GM12864 (cell line): ENCODE data around the gene GRPEL2.

Experiments used
- DNase-seq: peaks from one replicate; pipeline ENCODE4 v3.0.0-alpha.2; 2011; ENCODE audit warnings: low read depth
- H3K4me3 ChIP-seq: 2 replicates; pipeline ENCODE4 v1.5.1; 2011; ENCODE audit warnings: mild to moderate bottlenecking, low read depth, low read length, control low read depth
- CTCF ChIP-seq: IDR thresholded peaks from 2 replicates; pipeline ENCODE4 v1.5.1; 2011; ENCODE audit warnings: low read depth, mild to moderate bottlenecking, moderate library complexity, low read length, control low read depth, inconsistent platforms; ENCODE audit errors: missing control alignments

Gene GRPEL2

DNA sequence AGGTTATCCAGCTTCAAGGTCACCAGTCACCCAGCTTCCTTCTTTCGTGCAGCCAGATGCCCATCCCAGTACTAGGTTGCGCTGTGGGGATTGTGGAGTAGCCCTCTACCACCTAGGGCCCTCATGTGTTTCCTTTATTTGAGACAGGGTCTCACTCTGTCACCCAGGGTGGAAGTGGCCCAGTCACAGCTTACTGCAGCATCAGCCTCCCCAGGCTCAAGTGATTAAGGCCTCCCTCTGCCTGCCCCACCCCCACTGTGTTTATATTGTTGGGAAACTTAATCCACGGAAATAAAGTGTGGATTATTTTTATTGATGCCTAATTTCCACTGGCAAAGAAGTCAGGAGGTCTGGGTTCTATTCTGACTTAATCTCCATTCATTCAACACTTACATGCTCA, 29.5 kb downstream of the GRPEL2 start:
- TF ChIP-seq CTCF: no peak
- no peak overlapping the region for H3K4me3 ChIP-seq
- DNase-seq: no peak

DNA sequence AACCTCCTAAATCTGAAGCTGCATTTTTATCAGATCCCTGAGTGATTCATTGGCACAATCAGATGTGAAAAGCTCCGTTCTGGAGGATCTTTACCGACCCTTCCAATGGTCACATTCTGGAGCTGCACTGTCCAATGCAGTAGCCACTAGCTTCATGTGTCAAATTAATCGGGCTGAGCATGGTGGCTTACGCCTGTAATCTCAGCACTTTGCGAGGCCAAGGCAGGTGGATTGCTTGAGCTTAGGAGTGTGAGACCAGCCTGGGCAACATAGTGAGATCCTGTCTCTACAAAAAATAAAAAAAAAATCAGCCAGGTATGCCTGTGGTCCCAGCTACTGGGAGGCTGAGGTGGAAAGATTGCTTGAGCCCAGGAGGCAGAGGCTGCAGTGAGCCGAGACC, 30.1 kb downstream of the GRPEL2 start:
- H3K4me3 ChIP-seq: no peak overlapping the region
- TF ChIP-seq CTCF: no peak
- DNase-seq: no peak

- no peak overlapping the region for H3K4me3 ChIP-seq
- no peak for TF ChIP-seq CTCF
- no peak for DNase-seq
These were observed 30.8 kb downstream of the GRPEL2 start for GRCh38 chr5:149376104-149376503.

DNA sequence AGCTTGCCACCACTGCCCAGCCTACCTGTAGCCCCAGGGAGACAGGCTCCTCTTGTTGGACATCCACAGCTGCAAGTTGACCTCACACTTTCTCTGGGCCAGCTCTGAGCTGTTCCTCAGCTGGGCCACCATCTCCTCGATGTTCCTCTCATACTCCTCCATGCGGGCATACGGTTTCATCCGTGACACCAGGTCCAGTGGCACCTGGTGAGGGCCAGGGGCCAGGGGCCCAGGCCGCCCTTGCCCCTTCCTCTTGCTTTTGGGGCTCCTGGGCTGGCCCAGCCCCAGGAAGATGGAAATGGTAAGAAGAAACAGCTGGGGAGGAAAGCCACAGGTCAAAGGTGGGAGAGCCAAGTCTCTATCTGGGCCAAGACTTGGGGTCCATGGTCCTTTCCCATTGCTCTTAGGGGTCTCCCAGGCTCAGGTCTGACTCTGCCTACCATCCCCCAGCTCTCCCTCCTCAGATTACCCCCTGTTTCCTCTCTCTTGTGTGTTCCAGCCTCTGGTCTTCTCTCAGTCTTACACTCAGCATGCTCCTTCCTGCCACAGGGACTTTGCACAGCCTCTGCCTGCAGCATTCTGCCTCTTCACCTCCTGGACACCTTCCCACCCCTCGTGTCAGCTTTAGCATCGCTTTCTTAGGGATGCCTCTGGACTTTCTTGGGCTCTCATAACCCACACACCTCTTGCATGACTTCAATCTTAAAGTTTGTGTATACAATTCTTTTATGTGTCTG, 31.6 kb downstream of the GRPEL2 start:
- DNase-seq: no peak
- TF ChIP-seq CTCF: no peak
- no peak overlapping the region for H3K4me3 ChIP-seq

DNA sequence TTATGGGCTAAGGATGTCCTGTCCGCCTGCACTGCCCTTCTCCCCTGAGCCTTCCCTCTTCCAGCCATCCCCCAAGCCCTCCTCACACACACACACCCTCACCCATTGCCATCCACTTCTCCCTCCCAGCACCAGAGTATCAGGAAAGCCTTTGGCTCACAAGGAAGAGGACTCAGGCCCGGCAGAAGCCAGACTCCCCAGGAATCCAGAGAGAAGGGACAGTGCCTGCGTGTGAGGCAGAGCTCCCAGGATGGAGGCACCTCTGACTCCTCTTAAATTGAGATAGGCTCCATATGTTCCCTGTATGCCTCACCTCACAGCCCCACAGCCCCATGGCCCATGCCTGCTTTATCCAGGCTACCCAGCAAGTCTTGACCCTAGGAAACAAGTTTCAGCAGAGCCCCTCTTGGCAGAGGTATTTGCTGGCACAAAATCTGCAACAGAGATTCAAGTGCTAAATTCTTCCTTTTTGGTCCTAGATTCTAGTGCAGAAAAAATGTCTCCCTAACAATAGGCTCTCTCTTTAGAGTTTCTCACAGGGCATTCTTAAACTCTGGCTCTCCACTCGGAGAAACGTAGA, 33.0 kb downstream of the GRPEL2 start:
- H3K4me3 ChIP-seq: no peak overlapping the region
- no peak for DNase-seq
- no peak for TF ChIP-seq CTCF

DNA sequence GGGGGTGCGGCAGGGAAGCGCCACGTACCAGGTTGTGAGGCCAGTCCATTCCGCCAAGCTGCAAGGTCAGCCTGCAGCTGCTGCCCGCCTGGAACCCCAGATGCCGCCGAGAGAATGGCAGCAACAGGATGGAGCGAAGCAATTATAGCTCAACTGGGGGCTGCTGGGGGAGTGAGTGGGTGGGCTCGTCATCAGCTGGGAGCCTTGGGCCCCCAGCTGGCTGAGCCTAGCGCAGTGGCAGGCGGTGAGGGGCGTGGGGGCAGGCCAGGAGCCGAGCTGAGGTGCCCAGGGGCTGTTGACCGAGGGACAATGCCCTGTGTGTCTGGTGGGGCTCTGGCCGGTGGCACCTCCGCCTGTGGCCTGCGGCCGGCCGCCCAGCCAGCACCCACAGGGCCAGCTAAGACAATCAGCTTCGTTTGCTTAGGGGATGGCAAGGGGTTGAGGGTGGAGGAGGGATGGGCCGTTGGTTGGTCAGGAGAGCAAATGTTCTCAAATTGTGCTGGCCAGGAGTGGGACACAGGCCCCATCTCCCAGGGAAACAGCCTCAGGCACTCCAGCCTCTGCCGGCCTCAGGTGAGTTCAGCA, 34.0 kb downstream of the GRPEL2 start, which contains the start of gene IL17B:
IL17B (minus strand) TSS at position 116 of the 585 bp plus-strand sequence; CDS start at position 49, 67 bp downstream.
- DNase-seq: no peak
- no peak for TF ChIP-seq CTCF
- no peak within 1 kb of the TSS for H3K4me3 ChIP-seq
